ENCODE measurements around the gene SAC3D1. TPM values are rescaled to one million over a fixed set of nuclear protein-coding genes. Genes with fewer than 3 reads are reported as not detected.

Gene SAC3D1
- total RNA-seq: 49.0 and 50.6 TPM in 2 replicates

DNA sequence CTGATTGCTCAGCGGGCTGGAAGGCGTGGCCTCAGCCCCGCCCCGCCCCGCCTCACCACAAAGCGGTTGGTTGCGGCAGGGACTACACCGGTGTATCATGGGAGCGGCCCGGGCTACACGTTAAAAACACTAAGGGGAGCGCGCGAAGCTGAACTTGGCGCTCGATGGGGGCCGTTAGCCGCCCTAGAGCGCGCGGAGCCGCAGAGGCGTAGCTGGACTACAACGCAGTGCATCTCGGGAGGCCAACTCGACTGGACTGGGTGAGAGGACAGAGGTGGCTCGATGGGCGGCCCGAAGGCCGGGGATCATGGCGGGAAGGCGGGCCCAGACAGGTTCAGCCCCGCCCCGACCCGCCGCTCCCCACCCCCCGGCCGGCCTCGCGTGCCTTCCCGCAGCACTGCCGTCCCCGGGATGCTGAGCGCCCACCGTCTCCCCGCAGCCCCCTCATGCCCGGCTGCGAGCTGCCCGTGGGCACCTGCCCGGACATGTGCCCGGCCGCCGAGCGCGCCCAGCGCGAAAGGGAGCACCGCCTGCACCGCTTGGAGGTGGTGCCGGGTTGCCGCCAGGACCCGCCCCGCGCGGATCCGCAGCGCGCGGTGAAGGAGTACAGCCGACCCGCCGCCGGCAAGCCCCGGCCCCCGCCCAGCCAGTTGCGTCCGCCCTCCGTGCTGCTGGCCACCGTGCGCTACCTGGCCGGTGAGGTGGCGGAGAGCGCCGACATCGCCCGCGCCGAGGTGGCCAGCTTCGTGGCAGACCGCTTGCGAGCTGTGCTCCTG, at the start of gene SAC3D1:
Gene SAC3D1 (plus strand): TSS at position 364 of the 776 bp plus-strand sequence. CDS start 83 bp downstream, at position 447.
- peak within 1 kb of the TSS; percentile 65 for H3K4me3 ChIP-seq (ENCODE audit: low read depth, low read length)
- TF ChIP-seq, protein P1, sequence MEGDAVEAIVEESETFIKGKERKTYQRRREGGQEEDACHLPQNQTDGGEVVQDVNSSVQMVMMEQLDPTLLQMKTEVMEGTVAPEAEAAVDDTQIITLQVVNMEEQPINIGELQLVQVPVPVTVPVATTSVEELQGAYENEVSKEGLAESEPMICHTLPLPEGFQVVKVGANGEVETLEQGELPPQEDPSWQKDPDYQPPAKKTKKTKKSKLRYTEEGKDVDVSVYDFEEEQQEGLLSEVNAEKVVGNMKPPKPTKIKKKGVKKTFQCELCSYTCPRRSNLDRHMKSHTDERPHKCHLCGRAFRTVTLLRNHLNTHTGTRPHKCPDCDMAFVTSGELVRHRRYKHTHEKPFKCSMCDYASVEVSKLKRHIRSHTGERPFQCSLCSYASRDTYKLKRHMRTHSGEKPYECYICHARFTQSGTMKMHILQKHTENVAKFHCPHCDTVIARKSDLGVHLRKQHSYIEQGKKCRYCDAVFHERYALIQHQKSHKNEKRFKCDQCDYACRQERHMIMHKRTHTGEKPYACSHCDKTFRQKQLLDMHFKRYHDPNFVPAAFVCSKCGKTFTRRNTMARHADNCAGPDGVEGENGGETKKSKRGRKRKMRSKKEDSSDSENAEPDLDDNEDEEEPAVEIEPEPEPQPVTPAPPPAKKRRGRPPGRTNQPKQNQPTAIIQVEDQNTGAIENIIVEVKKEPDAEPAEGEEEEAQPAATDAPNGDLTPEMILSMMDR (conservative IDR thresholded peaks at IDR 0.05; ENCODE audit: low read depth, low read length): no peak
- DNase-seq (ENCODE audit: low read depth): peak; percentile 55

- no peak overlapping the region for H3K4me3 ChIP-seq (ENCODE audit: low read depth, low read length)
- no peak for DNase-seq (ENCODE audit: low read depth)
- TF ChIP-seq, protein P1 (conservative IDR thresholded peaks at IDR 0.05; ENCODE audit: low read depth, low read length): no peak
These were observed 46.7 kb upstream of the SAC3D1 start for GRCh38 chr11:64994318-64994717.

GRCh38 chr11:64996327-64996709, 44.7 kb upstream of the SAC3D1 start:
- TF ChIP-seq, protein P1 (conservative IDR thresholded peaks at IDR 0.05; ENCODE audit: low read depth, low read length): no peak
- H3K4me3 ChIP-seq (ENCODE audit: low read depth, low read length): peak overlapping the region; percentile 61
- DNase-seq (ENCODE audit: low read depth): no peak

GRCh38 chr11:64996710-64997380, 44.2 kb upstream of the SAC3D1 start, which contains the start of gene BATF2:
Gene BATF2, minus strand, starts transcription at chr11:64996971. Its CDS starts 57 bp downstream, at chr11:64996914.
- peak within 1 kb of the TSS; percentile 61 for H3K4me3 ChIP-seq (ENCODE audit: low read depth, low read length)
- DNase-seq (ENCODE audit: low read depth): no peak
- TF ChIP-seq, protein P1 (conservative IDR thresholded peaks at IDR 0.05; ENCODE audit: low read depth, low read length): peak; percentile 65

- H3K4me3 ChIP-seq (ENCODE audit: low read depth, low read length): no peak overlapping the region
- TF ChIP-seq, protein P1 (conservative IDR thresholded peaks at IDR 0.05; ENCODE audit: low read depth, low read length): no peak
- DNase-seq (ENCODE audit: low read depth): no peak
These were observed 42.9 kb upstream of the SAC3D1 start for GRCh38 chr11:64998141-64998540.

- no peak for DNase-seq (ENCODE audit: low read depth)
- H3K4me3 ChIP-seq (ENCODE audit: low read depth, low read length): no peak overlapping the region
- TF ChIP-seq, protein P1 (conservative IDR thresholded peaks at IDR 0.05; ENCODE audit: low read depth, low read length): no peak
These were observed 42.1 kb upstream of the SAC3D1 start for GRCh38 chr11:64998690-64999431.
